ENCODE data around the gene UBE2D4.
A peak's percentile ranks its signal among the peaks of the same experiment; 100 is the strongest.
"Not testable (repeated sequence)": the region's sequence is repeated elsewhere in the genome, so short reads cannot be mapped to it uniquely, and the experiment has no call there.

UBE2D4 gene

DNA sequence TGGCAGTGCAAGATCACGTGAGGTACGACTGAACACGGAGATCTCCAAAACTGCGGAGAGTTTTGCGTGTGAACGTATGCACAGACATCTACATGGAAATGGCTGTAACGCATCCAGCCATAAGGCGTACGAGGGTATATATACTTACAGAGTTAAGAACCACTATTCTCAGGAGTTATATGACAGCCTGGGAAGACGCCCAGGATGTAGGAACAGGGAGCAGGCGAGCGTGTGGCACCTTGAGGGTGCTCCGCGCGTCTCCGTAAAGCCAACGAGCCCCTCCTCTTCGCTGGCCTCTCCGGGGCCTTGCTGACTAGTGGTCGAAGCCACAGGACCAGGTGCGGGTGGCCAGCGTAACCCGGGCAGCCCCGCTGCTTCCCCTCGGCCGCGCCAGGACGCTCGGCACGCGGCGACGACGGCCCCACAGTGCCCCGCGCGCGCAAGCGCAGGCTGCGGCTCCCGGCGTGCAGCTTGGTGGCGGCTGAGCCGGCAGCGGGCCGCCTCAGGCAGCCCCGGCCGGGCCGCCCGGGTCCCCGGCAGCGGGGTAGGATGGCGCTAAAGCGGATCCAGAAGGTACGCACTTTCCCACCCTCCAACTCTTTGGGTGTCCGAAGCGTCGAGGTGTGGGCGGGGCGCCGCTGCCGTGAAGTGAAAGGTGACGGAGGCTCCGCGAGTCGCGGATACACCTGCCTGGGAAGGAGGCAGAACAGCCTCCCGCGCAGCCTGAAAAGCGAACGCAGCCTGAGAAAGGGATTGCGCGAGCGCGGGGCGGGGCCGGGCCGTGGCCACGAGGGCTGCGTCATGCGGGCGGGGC, at the start of gene UBE2D4:
Gene UBE2D4, plus strand, starts transcription at position 453 of the 814 bp plus-strand sequence. Its CDS starts 97 bp downstream, at position 550.
- DNase-seq: peak; percentile 72

DNA sequence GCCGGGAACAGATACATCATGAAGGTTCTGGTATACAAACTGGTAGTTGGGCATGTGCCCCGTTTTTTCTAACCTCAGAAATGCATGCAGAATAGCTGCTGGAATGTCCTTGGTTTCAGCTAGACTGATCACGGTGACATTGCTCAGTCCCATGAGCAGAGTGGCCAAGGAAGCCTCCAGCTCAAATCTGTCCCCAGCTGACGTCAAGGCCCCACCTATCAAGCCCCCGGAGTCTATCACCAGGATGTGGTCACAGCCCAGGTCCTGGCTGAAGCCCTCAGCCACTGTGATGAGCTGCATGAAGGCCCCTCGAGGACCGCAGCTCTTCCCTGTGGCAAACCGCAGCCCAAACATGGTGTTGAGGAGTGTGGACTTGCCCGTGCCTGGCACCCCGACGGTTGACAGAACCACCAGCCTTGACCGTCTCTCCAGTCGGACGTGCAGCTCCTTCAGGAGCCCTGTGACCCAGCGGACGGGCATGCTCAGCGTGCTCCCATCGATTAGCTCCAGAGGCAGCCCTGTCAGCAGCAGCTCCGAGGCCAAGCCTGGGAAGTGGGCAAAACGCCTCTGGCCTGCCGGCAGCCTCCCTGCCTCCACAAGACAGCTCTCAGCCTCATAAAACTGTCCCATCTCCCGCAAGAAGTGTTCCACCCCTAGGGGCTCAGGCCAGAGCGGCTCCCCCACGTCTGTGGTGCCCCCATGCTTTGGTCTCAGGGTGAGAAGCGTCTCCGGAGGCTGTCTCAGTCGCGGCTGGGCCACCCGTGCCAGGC, 49.1 kb upstream of the UBE2D4 start:
- DNase-seq: no peak

DNA sequence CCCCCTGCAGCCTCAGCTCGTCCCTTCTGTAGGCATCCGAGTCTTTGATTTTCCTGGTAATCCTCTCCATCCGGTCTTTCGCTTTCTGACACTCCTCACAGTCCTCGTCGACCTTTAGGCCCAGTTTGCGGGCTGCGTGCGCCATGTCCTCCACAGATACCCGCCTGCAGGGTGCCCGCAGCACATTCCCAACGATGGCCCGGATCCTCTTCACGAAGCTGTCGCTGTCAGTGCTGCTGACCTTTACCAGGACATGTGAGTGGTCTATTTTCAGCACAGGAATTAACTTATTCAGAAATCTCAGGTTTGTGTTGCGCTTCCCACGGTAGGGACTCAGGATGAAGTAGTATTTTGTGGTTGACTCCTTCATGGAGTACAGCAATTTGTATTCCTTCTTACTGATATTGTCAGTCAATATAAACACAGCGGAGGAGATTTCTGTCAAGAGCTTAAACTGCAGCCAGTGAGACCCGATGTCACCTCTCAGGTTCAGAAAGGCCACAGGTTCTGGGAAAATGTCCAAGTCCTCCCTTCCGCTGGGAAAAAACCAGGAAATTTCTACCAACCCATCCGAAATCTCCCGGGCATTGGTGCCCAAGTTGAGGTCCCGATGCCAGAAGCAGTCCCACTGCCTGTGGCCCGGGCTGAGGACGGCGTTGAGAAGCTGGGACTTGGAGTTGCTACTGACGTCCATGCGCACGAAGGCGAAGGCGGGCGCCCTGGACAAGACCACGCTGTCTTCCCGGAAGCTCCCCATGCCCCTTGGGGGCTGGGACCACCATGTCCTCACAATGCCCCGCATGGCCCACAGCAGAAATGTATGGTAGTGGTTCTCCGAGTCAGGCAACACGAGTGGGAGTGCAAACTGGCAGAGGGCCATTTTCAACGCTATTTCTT, 48.0 kb upstream of the UBE2D4 start:
- no peak for DNase-seq

DNA sequence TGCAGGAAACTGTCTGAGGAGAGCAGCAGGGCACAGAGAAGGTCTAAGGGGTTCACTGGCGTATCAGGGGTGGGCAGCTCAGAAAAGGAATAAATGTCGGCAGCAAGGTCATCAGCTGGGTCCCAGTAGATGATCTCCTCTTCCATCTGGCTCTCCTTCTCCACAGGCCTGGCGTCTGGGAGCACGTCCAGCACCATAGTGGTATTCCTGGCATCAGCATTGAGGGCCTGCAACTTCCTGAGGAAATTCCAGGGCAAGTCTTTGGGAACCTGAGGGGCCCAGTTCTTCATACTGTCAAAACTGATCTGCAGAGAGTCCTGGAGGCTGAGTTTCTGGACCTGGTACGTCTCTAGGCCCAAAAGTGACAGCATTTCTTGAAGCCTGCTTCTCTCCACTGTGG, 47.4 kb upstream of the UBE2D4 start:
- no peak for DNase-seq

DNA sequence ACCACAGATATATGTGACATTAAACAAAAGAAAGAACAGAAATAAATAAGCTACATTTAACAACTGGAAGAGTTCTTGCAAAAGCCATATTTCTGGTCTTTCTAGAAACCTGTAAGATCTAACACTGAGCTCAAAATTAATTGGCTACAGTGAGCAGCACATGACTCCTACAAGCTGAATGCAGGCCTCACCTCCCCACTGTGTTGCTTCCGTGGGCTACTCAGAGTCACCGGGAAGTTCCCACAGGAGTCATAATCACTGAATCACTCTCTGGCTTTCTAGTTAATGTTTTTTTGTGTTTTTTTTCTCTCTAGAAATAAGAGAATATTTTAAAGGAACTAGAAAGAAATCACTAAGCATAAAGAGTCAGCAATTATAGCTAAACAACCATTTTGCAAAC, 46.8 kb upstream of the UBE2D4 start:
- no peak for DNase-seq

DNA sequence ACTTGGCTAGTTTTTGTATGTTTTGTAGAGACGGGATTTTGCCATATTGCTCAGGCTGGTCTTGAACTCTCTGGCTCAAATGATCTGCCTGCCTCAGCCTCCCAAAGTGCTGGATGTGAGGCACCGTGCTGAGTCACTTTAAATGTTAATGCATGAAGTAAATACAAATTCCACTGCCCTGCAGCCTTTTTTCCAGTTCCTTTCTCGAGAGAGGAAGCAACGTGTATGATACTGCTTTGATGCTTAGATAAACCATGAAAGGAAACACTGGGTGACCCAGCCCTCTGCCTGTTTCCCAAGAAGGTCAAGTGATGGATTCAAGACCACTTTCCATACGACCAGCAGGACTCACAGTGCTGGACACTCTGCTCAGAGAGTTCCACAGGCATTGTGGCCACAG, 45.6 kb upstream of the UBE2D4 start:
- no peak for DNase-seq

DNA sequence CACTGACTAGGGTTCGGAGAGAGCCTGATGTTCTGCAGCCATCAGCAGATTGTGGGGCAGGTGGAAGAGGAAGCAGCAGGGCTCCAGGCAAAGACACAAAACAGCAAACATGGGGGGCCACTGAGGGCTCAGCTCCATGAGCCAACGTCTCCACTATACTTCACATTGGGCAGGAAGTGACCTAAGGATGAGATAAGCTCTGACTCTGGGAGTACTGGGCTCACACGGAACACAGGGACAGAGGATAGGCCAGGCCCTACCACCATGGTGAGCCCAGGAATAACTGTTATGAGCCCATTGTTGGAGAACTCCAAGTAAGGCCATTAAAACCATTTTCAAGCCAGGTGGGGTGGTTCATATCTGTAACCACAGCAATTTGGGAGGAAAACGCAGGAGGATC, 42.0 kb upstream of the UBE2D4 start:
- DNase-seq: no peak

DNA sequence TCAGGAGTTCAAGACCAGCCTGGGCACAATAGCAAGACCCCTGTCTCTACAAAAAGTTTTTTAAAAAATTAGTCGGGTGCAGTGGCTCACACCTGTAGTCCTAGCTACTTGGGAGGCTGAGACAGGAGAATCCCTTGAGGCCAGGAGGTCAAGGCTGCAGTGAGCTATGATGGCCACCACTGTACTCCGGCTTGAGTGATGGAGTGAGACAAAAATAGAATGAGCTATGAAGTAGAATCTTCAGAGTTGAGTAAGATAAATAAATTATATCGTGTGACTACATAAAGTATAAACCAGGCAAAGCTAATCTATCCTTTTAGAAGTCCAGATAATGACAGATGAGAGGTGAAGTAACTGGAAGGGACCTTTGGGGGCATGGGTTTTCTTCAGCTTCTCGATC, 41.6 kb upstream of the UBE2D4 start:
- no peak for DNase-seq

DNA sequence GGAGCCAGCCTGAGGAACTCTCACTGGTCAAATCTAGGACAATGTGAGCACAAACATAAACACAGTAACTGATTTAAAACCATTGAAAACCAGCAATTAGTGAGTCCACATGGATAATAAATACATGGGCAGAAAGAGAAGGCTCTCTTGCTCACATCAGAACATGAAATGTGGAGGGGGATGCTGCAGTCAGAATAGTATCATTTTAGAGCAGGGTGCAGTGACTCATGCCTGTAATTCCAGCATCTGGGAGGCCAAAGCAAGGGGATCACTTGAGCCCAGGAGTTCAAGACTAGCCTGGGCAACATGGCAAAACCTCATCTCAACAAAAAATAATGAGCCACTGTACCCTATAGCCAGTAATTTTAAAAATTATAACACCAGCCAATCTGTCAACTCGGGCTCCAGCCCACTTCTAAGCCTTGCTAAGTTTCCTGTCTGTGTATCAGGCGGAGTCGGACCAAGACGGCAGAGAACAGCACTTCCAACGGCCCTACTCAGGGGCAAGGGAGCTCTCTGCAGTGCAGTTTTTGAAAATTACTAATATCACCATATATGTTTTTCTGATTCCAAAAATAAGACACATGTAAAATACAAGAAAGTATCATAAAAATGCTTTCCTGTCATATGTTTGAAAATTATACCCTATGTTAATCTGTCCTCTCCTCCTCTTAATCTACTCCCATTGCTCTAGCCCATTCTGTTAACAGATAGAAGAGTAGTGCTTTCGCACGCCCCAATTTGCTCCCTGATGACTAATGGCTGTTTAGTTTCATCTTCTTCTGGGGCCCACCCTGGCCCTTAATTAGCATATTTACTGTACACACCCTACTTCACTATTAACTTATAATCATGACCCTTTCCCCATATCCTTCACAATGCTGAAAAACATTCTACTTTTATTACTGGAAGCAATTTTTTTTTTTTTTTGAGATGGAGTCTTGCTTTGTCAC, 37.0 kb upstream of the UBE2D4 start:
- DNase-seq: no peak

DNA sequence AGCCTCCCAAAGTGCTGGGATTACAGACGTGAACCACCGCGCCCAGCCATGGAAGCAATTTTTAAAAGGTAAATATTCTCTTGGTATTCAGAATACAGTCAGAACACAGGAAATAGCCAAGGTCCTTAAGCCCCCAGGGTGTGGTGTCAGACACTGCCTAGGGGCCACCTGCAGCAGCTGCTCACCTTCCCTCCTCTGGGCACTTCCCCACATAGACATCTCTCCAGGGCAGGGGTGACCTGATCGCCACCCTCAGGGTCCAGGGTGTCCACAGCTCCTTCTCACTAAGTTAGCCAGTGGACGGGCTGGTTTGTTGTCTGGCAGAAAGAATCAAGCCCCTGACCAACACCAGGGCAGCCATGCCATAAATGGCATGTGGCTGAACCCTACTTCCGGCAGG, 35.8 kb upstream of the UBE2D4 start:
- no peak for DNase-seq

DNA sequence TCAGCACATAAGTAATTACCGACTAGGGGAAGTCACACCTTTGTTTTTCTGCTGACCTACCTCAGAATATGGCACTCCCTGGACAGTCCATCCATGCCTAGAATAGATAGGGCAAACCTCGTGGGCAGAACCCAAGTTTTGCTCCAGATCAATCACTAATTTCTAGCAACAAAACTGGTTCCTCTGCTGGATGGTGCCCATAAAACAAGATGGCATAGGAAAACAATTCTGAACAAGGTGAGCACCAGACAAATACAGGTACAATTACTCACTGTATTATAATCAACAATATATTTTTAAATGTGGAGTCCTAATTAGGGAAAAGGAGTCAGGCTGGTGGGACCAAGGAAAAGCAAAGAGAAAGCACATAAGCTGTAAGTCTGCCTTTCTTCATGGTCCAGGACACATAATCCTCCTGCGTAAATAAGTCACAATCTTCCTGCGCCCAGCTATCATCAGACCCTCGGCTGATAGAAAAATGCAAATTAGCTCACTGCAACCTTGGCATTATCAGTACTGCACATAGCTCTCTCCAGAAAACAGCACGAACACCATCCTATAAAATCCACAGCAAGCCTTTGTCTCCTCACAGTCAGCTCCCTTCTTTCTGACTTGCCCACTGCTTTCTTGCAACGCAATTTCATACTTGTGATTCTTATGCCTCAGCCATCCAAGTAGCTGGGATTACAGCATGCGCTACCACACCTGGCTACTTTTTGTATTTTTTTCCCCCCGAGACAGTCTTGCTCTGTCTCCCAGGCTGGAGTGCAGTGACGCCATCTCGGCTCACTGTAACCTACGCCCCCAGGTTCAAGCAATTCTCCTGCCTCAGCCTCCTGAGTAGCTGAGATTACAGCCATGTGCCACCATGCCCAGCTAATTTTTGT, 34.9 kb upstream of the UBE2D4 start:
- no peak for DNase-seq

DNA sequence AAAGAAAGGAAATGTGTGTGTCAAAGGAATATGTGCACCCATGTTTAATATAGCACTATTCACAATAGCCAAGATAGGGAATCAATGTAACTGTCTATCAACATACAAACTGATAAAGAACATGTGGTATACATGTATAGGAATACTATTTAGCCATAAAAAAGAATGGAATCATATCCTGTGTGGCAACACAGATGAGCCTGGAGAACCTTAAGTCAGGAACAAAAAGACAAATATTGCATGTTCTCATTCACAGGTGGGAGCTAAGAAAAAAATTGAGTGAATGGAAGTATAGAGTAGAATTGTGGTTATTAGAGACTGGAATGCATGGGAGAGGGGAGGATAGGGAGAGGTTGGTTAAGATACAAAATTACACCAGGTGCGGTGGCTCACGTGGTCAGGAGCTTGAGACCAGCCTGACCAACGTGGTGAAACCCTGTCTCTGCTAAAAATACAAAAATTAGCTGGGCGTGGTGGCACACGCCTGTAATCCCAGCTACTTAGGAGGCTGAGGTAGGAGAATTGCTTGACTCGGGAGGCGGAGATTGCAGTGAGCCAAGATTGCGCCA, 30.3 kb upstream of the UBE2D4 start:
- no peak for DNase-seq

DNA sequence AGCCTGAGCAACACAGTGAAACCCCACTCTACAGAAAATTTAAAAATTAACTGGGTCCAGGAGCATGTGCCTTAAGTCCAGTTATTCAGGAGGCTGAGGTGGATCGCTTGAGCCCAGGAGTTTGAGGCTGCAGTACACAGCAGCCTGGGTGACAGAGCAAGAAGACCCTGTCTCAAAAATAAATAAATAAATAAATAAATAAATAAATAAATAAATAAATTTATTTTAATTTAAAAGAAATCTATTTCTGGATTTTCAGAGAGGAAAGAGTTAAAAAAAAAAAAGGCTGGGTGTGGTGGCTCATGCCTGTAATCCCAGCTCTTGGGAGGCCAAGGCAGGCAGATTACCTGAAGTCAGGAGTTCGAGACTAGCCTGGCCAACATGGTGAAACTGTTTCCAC, 27.7 kb upstream of the UBE2D4 start:
- DNase-seq: not testable (repeated sequence)

DNA sequence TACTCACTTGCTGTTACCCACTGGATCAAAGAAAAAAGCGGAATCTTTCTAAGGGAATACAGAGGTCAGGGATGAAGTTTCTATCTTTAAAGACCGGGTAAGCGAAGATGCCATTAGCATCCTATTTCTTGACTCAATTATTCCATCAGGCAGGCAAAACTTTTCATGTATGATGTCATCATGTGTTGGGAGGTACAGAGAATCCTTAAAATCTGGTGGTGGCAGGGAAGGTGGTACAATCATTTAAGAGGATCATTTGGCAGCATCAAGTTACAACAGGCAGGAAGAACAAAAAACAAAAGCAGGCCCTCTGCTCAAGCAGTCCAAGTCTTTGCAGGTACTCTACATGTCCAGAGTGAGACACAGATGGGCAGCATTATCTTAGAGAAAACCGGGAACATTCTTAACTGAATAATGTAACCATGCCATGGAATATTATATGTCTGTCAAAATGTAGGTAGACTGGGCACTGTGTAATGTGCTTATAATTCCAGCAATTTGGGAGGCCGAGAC, 23.6 kb upstream of the UBE2D4 start:
- DNase-seq: no peak

DNA sequence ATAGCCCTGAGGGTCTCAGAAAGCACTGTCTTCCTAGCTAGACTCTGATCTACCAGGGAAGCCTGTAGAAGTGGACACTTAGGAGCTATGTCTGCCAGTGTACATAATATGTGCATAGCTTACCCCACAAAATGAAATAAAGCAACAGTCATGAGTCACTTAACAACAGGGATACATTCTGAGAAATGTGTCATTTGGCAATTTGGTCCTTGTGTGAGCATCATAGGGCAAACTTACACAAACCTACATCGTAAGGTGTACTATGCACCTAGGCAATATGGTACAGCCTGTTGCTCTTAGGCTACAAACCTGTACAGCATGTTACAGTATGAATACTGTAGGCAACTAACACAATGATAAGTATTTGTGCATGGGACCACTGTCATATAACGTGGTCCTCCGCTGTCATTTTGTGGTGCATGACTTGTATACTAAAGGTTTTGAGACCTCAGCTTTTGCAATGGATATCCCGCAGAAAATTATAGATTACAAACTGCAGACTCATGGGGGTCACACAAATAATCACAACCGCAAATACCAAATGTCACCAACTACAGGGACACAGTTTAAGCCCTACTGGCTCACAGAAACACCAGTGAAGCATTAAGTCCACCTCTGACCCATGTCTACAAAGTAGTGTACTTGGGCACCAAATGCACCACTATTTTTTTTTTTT, 21.6 kb upstream of the UBE2D4 start:
- DNase-seq: no peak

DNA sequence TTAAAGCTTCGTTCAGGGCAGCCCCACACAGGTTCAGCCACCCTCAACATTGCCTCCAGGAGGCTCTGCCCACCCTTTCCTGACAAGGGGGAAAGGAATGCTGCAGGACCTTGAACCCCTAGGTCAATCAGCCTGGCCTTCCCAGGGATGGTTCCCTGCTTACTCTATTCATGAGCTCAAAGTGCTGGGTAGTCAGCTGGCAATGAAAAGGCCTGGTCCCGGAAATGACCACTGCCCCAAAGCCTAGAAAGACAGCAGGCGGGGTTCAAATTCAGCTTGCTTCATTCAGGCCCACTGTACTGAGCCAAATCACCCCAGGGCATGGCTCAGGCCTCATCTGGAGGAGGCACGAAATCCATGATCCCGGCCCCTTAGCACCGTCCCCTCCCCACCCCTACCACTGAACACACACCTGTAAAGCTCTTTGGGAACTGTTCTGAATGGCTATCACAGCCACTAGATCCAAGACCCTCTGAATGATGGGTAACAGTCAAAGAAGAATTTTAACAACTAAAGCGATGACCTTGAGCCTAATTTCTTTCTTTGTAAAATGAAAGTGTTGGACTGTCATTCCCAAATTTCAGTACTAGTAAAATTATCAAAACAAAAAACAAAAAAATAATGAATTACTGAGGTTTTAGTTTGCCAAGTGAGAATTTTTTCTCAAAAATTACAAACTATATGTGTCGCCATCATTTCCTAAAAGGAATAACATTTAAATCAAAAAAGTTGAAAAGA, 20.9 kb upstream of the UBE2D4 start:
- DNase-seq: no peak

DNA sequence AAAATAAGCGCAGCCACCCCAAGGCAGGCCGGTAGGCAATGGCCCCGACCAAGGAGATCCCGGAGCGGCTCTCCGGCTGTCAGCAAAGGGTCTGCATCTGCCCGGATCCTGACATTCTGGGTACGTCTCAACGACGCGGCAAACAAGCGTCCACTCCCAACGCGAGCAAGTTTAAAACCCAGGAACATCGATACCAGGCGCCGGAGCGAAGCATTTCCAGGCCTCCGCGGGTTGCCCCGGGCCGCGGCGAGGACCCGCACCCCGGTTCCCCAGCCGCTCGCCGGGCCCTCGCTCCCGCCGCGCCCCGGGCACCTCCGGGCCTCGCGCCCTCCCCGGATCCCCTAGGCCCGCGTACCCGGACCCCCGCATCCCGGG, 20.3 kb upstream of the UBE2D4 start:
- DNase-seq: no peak

DNA sequence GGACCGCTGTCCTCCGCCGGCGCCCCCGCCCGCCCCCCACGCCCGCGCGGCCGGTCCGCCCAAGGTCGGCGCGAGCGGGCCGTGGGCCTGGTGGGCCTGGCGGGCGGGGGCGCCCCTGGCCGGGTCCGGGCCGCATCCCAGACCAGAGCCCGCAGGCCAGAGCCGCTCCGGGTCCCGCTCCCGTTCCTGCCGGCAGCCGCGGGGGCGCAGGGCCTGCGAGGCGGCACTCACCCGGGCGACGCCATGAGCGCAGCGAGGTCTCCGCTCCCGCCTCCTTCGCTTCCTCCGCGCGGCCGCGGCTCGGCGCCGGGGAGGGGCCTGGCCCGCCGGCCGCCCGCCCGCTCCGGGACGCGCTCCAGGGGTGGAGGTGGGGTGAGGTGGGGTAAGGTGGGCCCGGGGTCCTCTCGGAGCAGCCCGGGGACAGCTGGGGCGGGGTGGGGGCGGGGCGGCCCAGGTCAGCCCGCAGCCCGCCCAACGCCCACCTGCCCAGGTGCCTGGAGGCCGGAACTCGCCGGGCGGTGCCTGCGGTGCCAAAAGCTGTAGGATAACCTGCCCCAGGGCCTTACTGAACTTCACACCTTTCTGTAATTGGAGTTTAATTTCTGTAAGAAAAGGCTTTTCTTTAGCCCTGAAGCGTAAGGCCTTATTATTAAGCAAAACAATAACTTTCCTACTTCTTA, 19.8 kb upstream of the UBE2D4 start, which contains the start of gene URGCP:
Gene URGCP, minus strand, starts transcription at position 266 of the 680 bp plus-strand sequence. Its CDS starts 21 bp downstream, at position 245.
- DNase-seq: no peak

Data from GF-D8 (cell line).